SK-N-SH treated with all-trans-retinoic acid at 6 μM for 48 hours (cell line): ENCODE results near the gene CDC6.

Source experiments
- ATAC-seq: fragments of 200-7000 bp; cut with Tn5 transposase; 3 replicates; pipeline ENCODE4 v1.9.1; 2020; ENCODE audit warnings: mild to moderate bottlenecking, moderate library complexity
- CREB5 ChIP-seq: fragments of 250-450 bp; sonication (Bioruptor Pico); IDR thresholded peaks from 2 replicates; pipeline ENCODE4 v1.5.1; 2020; ENCODE audit warnings: low read depth, mild to moderate bottlenecking, moderate library complexity
- CSDC2 ChIP-seq: fragments of 250-450 bp; sonication (Bioruptor Pico); IDR thresholded peaks from 2 replicates; pipeline ENCODE4 v1.5.0; 2020; ENCODE audit warnings: mild to moderate bottlenecking, moderate library complexity
- OSR1 ChIP-seq: fragments of 250-450 bp; sonication (Bioruptor Pico); IDR thresholded peaks from 2 replicates; pipeline ENCODE4 v1.8.0; 2022; ENCODE audit warnings: moderate library complexity, mild to moderate bottlenecking, inconsistent platforms
- PATZ1 ChIP-seq: fragments of 250-450 bp; sonication (Bioruptor Pico); IDR thresholded peaks from 2 replicates; pipeline ENCODE4 v1.8.0; 2020; ENCODE audit warnings: mild to moderate bottlenecking, moderate library complexity, borderline replicate concordance
- POU6F1 ChIP-seq: fragments of 250-450 bp; sonication (Bioruptor Pico); IDR thresholded peaks from 2 replicates; pipeline ENCODE4 v1.8.0; 2021; ENCODE audit warnings: low read depth, mild to moderate bottlenecking, moderate library complexity, borderline replicate concordance
- PPARA ChIP-seq: fragments of 250-450 bp; sonication (Bioruptor Pico); IDR thresholded peaks from 2 replicates; pipeline ENCODE4 v1.5.0; 2020; ENCODE audit warnings: mild to moderate bottlenecking, borderline replicate concordance
- RARB ChIP-seq: fragments of 250-450 bp; sonication (Bioruptor Pico); IDR thresholded peaks from 2 replicates; pipeline ENCODE4 v1.8.0; 2021; ENCODE audit warnings: mild to moderate bottlenecking, moderate library complexity
- TCF4 ChIP-seq: fragments of 250-450 bp; sonication (Bioruptor Pico); IDR thresholded peaks from 2 replicates; pipeline ENCODE4 v1.8.0; 2021; ENCODE audit warnings: mild to moderate bottlenecking, moderate library complexity, borderline replicate concordance
- TOX ChIP-seq: fragments of 250-450 bp; sonication (Bioruptor Pico); IDR thresholded peaks from 2 replicates; pipeline ENCODE4 v1.8.0; 2021; ENCODE audit warnings: mild to moderate bottlenecking, moderate library complexity, borderline replicate concordance
- ZC3H10 ChIP-seq: fragments of 250-450 bp; sonication (Bioruptor Pico); IDR thresholded peaks from 2 replicates; pipeline ENCODE4 v1.5.1; 2021; ENCODE audit warnings: mild to moderate bottlenecking, moderate library complexity
- ZFP3 ChIP-seq: fragments of 250-450 bp; sonication (Bioruptor Pico); IDR thresholded peaks from 2 replicates; pipeline ENCODE4 v1.5.0; 2020; ENCODE audit warnings: mild to moderate bottlenecking, moderate library complexity
- ZFP30 ChIP-seq: fragments of 450-650 bp; formaldehyde crosslinking; IDR thresholded peaks from 2 replicates; pipeline ENCODE4 v1.5.0; 2022; ENCODE audit warnings: mild to moderate bottlenecking, moderate library complexity
- ZNF70 ChIP-seq: fragments of 450-650 bp; formaldehyde crosslinking; IDR thresholded peaks from 2 replicates; pipeline ENCODE4 v1.5.0; 2020; ENCODE audit warnings: mild to moderate bottlenecking, moderate library complexity
- ZNF8 ChIP-seq: fragments of 450-650 bp; formaldehyde crosslinking; IDR thresholded peaks from 2 replicates; pipeline ENCODE4 v1.5.0; 2020; ENCODE audit warnings: mild to moderate bottlenecking, moderate library complexity
- TF ChIP-seq, protein P1 (sequence below): fragments of 250-450 bp; sonication (Bioruptor Pico); IDR thresholded peaks from 2 replicates; pipeline ENCODE4 v1.5.0; 2020; ENCODE audit warnings: mild to moderate bottlenecking, moderate library complexity
- TF ChIP-seq, protein P2 (sequence below): fragments of 250-450 bp; sonication (Bioruptor Pico); IDR thresholded peaks from 2 replicates; pipeline ENCODE4 v1.5.1; 2021; ENCODE audit warnings: mild to moderate bottlenecking, moderate library complexity

The CDC6 gene

GRCh38 chr17:40290629-40291280 is 3.1 kb downstream of the CDC6 start:
- ATAC-seq, result peak; percentile 9
- TF ChIP-seq, protein P1, sequence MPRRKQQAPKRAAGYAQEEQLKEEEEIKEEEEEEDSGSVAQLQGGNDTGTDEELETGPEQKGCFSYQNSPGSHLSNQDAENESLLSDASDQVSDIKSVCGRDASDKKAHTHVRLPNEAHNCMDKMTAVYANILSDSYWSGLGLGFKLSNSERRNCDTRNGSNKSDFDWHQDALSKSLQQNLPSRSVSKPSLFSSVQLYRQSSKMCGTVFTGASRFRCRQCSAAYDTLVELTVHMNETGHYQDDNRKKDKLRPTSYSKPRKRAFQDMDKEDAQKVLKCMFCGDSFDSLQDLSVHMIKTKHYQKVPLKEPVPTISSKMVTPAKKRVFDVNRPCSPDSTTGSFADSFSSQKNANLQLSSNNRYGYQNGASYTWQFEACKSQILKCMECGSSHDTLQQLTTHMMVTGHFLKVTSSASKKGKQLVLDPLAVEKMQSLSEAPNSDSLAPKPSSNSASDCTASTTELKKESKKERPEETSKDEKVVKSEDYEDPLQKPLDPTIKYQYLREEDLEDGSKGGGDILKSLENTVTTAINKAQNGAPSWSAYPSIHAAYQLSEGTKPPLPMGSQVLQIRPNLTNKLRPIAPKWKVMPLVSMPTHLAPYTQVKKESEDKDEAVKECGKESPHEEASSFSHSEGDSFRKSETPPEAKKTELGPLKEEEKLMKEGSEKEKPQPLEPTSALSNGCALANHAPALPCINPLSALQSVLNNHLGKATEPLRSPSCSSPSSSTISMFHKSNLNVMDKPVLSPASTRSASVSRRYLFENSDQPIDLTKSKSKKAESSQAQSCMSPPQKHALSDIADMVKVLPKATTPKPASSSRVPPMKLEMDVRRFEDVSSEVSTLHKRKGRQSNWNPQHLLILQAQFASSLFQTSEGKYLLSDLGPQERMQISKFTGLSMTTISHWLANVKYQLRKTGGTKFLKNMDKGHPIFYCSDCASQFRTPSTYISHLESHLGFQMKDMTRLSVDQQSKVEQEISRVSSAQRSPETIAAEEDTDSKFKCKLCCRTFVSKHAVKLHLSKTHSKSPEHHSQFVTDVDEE, result no peak
- TF ChIP-seq RARB (no peak), ZFP30 (no peak), CREB5 (no peak), PPARA (CRISPR knock-in tag) (no peak), OSR1 (CRISPR knock-in tag) (no peak), TOX (CRISPR knock-in tag) (no peak), POU6F1 (no peak), TCF4 (CRISPR knock-in tag) (no peak), ZNF8 (CRISPR knock-in tag) (no peak)

DNA sequence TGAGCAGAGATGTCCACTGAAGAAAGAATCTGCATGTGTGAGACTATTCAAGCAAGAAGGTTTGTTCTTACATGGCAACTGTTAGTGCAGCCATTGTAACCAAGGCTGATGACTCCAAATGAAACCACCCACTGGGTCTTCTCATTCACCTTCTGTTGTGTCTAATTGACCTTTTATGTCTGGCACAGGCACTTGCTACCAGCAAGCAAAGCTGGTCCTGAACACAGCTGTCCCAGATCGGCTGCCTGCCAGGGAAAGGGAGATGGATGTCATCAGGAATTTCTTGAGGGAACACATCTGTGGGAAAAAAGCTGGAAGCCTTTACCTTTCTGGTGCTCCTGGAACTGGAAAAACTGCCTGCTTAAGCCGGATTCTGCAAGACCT is 3.6 kb downstream of the CDC6 start:
- no peak for ATAC-seq
- no peak for TF ChIP-seq POU6F1
- TF ChIP-seq, protein P1, result no peak
- no peak for TF ChIP-seq ZFP3 (CRISPR knock-in tag)
- TF ChIP-seq, protein P2, sequence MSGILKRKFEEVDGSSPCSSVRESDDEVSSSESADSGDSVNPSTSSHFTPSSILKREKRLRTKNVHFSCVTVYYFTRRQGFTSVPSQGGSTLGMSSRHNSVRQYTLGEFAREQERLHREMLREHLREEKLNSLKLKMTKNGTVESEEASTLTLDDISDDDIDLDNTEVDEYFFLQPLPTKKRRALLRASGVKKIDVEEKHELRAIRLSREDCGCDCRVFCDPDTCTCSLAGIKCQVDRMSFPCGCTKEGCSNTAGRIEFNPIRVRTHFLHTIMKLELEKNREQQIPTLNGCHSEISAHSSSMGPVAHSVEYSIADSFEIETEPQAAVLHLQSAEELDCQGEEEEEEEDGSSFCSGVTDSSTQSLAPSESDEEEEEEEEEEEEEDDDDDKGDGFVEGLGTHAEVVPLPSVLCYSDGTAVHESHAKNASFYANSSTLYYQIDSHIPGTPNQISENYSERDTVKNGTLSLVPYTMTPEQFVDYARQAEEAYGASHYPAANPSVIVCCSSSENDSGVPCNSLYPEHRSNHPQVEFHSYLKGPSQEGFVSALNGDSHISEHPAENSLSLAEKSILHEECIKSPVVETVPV, result no peak
- TF ChIP-seq PATZ1 (CRISPR knock-in tag), result no peak
- no peak for TF ChIP-seq CSDC2
- TF ChIP-seq CREB5, result no peak
- TF ChIP-seq TOX (CRISPR knock-in tag), result no peak
- TF ChIP-seq ZFP30, result no peak
- no peak for TF ChIP-seq ZNF8 (CRISPR knock-in tag)
- no peak for TF ChIP-seq ZNF70 (CRISPR knock-in tag)
- no peak for TF ChIP-seq PPARA (CRISPR knock-in tag)
- no peak for TF ChIP-seq ZC3H10 (CRISPR knock-in tag)
- no peak for TF ChIP-seq RARB
